SU-DHL-6 (cell line): ENCODE measurements around the gene LCE5A.

ENCODE experiments used
- EZH2phosphoT487 ChIP-seq: fragments of 200-600 bp; sonication (generic), shearing (Covaris generic); conservative IDR thresholded peaks from 2 replicates; pipeline ENCODE4 v1.6.1; 2018; ENCODE audit warnings: mild to moderate bottlenecking, antibody characterized with exemption, low read length, moderate library complexity, mixed read lengths
- TF ChIP-seq, protein P1 (sequence below): fragments of 200-600 bp; sonication (generic); IDR thresholded peaks from one replicate; pipeline ENCODE4 v1.5.1; 2017; ENCODE audit warnings: antibody characterized with exemption, mild to moderate bottlenecking, low read length, moderate library complexity; ENCODE audit not compliant: insufficient read depth, poor library complexity, severe bottlenecking

DNA sequence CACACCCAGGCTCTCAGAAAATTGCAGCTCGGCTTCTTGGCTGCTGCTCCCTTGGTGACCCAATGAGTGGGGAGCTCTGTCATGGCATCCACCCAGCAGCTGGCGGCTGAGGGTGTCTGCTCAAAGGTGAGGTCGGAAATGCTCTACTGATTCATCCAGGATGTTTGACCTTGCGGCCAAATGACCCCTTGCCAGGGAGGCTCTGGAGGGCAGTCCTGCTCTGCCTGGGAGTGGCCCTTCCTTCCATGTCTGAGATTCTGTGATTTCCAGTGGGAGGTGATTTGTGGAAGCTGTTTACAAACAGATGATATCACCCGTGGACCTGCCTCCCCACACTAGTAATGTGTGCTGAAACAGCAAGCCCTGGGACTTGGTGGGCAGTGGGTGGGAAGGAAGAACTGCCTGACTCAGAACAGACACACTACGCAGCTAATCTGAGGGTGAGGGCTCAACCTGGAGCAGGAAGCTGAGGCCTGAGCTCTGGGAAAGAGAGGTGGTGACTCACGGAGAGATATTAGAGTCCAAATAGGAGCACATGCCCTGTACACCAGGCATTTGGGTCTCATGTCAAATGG, 6.7 kb downstream of the LCE5A start:
- TF ChIP-seq, protein P1, sequence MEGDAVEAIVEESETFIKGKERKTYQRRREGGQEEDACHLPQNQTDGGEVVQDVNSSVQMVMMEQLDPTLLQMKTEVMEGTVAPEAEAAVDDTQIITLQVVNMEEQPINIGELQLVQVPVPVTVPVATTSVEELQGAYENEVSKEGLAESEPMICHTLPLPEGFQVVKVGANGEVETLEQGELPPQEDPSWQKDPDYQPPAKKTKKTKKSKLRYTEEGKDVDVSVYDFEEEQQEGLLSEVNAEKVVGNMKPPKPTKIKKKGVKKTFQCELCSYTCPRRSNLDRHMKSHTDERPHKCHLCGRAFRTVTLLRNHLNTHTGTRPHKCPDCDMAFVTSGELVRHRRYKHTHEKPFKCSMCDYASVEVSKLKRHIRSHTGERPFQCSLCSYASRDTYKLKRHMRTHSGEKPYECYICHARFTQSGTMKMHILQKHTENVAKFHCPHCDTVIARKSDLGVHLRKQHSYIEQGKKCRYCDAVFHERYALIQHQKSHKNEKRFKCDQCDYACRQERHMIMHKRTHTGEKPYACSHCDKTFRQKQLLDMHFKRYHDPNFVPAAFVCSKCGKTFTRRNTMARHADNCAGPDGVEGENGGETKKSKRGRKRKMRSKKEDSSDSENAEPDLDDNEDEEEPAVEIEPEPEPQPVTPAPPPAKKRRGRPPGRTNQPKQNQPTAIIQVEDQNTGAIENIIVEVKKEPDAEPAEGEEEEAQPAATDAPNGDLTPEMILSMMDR, result no peak
- TF ChIP-seq EZH2phosphoT487, result no peak
